Neutrophil (primary cell): Measurements from ENCODE around the gene GNG13.
"Not testable (repeated sequence)": the region's sequence is repeated elsewhere in the genome, so short reads cannot be mapped to it uniquely, and the experiment has no call there.

Experiments
- H3K27ac ChIP-seq: fragments of 200-600 bp; sonication (generic); 2 replicates; pipeline ENCODE4 v1.5.1; 2016; ENCODE audit warnings: mild to moderate bottlenecking, moderate library complexity
- H3K27me3 ChIP-seq: fragments of 200-600 bp; sonication (generic); 2 replicates; pipeline ENCODE4 v1.6.0; 2016; ENCODE audit warnings: mild to moderate bottlenecking
- H3K36me3 ChIP-seq: fragments of 200-600 bp; sonication (generic); 2 replicates; pipeline ENCODE4 v1.5.1; 2017
- H3K4me1 ChIP-seq, 2 experiments: fragments of 200-600 bp in 1 of 2; sonication (generic) in 1 of 2; 1 replicate in 1 of 2; 2 replicates in 1 of 2; pipeline versions ENCODE4 v1.5.1 to v1.6.1; 2013 to 2016; ENCODE audit warnings: low read depth in 1 of 2, low read length in 1 of 2, mild to moderate bottlenecking in 1 of 2, moderate library complexity in 1 of 2; ENCODE audit not compliant: control insufficient read depth in 1 of 2, insufficient read depth in 1 of 2
- H3K4me3 ChIP-seq, 2 experiments: fragments of 200-600 bp in 1 of 2; sonication (generic) in 1 of 2; 1 replicate in 1 of 2; 2 replicates in 1 of 2; pipeline ENCODE4 v1.5.1; 2013 to 2016; ENCODE audit warnings: low read depth in 1 of 2, low read length in 1 of 2, mild to moderate bottlenecking in 1 of 2, moderate library complexity in 1 of 2
- H3K9me3 ChIP-seq: fragments of 200-600 bp; sonication (generic); 2 replicates; pipeline ENCODE4 v1.5.1; 2016
- CTCF ChIP-seq: fragments of 200-600 bp; sonication (generic); IDR thresholded peaks from 2 replicates; pipeline ENCODE4 v1.5.1; 2016; ENCODE audit warnings: antibody characterized with exemption

Gene GNG13

GRCh38 chr16:840561-841454 is 40.3 kb upstream of the GNG13 start:
- peaks cover 4% of the 10 kb centered on the region for H3K9me3 ChIP-seq
- TF ChIP-seq CTCF: no peak
- H3K27me3 ChIP-seq: no peaks in the 10 kb centered on the region
- H3K36me3 ChIP-seq: no peaks in the 10 kb centered on the region
- H3K4me3 ChIP-seq: no peak overlapping the region
- no peaks in the 10 kb centered on the region for H3K4me1 ChIP-seq
- no peak overlapping the region for H3K27ac ChIP-seq

GRCh38 chr16:839643-840408 is 39.3 kb upstream of the GNG13 start:
- Histone ChIP-seq H3K27ac (no peak overlapping the region), H3K9me3 (peaks cover 7% of the 10 kb centered on the region), H3K36me3 (no peaks in the 10 kb centered on the region), H3K4me1 (no peaks in the 10 kb centered on the region), H3K27me3 (no peaks in the 10 kb centered on the region), H3K4me3 (no peak overlapping the region)
- TF ChIP-seq CTCF: no peak

- H3K9me3 ChIP-seq: peaks cover 7% of the 10 kb centered on the region
- H3K27ac ChIP-seq: no peak overlapping the region
- no peak for TF ChIP-seq CTCF
- no peaks in the 10 kb centered on the region for H3K36me3 ChIP-seq
- no peak overlapping the region for H3K4me3 ChIP-seq
- no peaks in the 10 kb centered on the region for H3K27me3 ChIP-seq
- no peaks in the 10 kb centered on the region for H3K4me1 ChIP-seq
These were observed 38.2 kb upstream of the GNG13 start for GRCh38 chr16:838741-839140.

DNA sequence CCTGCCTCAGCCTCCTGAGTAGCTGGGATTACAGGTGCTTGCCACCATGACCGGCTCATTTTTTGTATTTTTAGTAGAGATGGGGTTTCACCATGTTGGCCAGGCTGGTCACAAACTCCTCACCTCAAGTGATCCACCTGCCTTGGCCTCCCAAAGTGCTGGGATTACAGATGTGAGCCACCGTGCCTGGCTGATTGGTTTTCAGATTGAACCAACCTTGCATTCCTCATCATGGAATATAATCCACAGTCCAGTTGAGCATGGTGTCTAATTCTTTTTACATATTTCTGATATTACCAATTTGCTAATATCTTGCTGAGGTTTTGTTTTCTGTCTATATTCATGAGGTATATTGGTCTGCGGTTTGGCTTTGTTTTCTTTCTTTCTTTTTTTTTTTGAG is 36.3 kb upstream of the GNG13 start:
- H3K4me1 ChIP-seq, H3K36me3 ChIP-seq, H3K27me3 ChIP-seq, H3K27ac ChIP-seq, H3K4me3 ChIP-seq, H3K9me3 ChIP-seq: not testable (repeated sequence)

- H3K27me3 ChIP-seq: peaks cover 8% of the 10 kb centered on the region
- no peak overlapping the region for H3K27ac ChIP-seq
- peaks cover 7% of the 10 kb centered on the region for H3K9me3 ChIP-seq
- H3K4me1 ChIP-seq: no peaks in the 10 kb centered on the region
- no peak overlapping the region for H3K4me3 ChIP-seq
- TF ChIP-seq CTCF: no peak
- H3K36me3 ChIP-seq: no peaks in the 10 kb centered on the region
These were observed 35.7 kb upstream of the GNG13 start for GRCh38 chr16:836221-836620.

DNA sequence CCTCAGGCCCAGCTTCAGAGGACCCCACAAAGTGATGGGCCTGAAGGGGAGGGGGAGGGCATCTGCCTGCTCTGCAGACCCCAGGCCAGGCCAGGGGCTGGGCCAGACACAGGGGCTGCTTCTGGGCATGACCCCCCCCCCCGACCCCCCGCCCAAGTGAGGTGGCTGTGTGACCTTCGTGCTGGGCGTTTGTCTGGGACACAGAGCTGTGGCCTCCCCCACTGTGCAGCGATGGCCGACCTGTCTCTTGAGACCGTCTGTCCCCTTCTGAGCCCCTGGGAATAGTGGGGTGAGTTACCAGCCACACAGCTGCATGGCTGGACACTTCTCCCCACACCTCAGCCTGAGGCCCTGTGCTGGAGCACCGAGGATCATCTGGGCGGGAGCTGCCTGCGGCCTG is 34.8 kb upstream of the GNG13 start:
- H3K4me3 ChIP-seq: no peak overlapping the region
- TF ChIP-seq CTCF: no peak
- no peaks in the 10 kb centered on the region for H3K36me3 ChIP-seq
- peaks cover 17% of the 10 kb centered on the region for H3K27me3 ChIP-seq
- no peaks in the 10 kb centered on the region for H3K4me1 ChIP-seq
- H3K27ac ChIP-seq: no peak overlapping the region
- H3K9me3 ChIP-seq: peaks cover 7% of the 10 kb centered on the region
